HEK293T (cell line): ENCODE measurements around the gene SLC28A3.
"Not testable (repeated sequence)": the region's sequence is repeated elsewhere in the genome, so short reads cannot be mapped to it uniquely, and the experiment has no call there.

Source experiments
- ARNT ChIP-seq: fragments of 450-650 bp; IDR thresholded peaks from 2 replicates; pipeline ENCODE4 v1.6.1; 2017; ENCODE audit warnings: mild to moderate bottlenecking
- FOXA1 ChIP-seq: fragments of 450-650 bp; IDR thresholded peaks from 2 replicates; pipeline ENCODE4 v1.6.1; 2016; ENCODE audit warnings: mild to moderate bottlenecking
- FOXK2 ChIP-seq: fragments of 450-650 bp; IDR thresholded peaks from 2 replicates; pipeline ENCODE4 v1.6.1; 2016; ENCODE audit warnings: mild to moderate bottlenecking
- FOXM1 ChIP-seq: fragments of 450-650 bp; IDR thresholded peaks from 2 replicates; pipeline ENCODE4 v1.6.1; 2017; ENCODE audit warnings: mild to moderate bottlenecking, borderline replicate concordance
- HDGF ChIP-seq: fragments of 450-650 bp; IDR thresholded peaks from 2 replicates; pipeline ENCODE4 v1.6.1; 2017; ENCODE audit warnings: antibody characterized with exemption, borderline replicate concordance
- LEF1 ChIP-seq: fragments of 450-650 bp; IDR thresholded peaks from 2 replicates; pipeline ENCODE4 v1.6.1; 2017; ENCODE audit warnings: mild to moderate bottlenecking, borderline replicate concordance
- SP1 ChIP-seq: fragments of 450-650 bp; IDR thresholded peaks from 2 replicates; pipeline ENCODE4 v1.6.1; 2017
- TARDBP ChIP-seq: fragments of 450-650 bp; IDR thresholded peaks from 2 replicates; pipeline ENCODE4 v1.6.1; 2016

- TF ChIP-seq TARDBP, FOXA1, SP1, ARNT, LEF1, FOXK2, HDGF, FOXM1: not testable (repeated sequence)
These were observed 27.2 kb upstream of the SLC28A3 start for GRCh38 chr9:84367726-84368125.
